ENCODE measurements around the gene XCR1. TPM values are rescaled to one million over a fixed set of nuclear protein-coding genes. Genes with fewer than 3 reads are reported as not detected.

Gene XCR1
- total and polyA plus RNA-seq, 2 of the 8 experiments (the other 6 are each of a cell fraction or from before 2014, with no cell fraction given): 0.53 TPM; not detected in 1

DNA sequence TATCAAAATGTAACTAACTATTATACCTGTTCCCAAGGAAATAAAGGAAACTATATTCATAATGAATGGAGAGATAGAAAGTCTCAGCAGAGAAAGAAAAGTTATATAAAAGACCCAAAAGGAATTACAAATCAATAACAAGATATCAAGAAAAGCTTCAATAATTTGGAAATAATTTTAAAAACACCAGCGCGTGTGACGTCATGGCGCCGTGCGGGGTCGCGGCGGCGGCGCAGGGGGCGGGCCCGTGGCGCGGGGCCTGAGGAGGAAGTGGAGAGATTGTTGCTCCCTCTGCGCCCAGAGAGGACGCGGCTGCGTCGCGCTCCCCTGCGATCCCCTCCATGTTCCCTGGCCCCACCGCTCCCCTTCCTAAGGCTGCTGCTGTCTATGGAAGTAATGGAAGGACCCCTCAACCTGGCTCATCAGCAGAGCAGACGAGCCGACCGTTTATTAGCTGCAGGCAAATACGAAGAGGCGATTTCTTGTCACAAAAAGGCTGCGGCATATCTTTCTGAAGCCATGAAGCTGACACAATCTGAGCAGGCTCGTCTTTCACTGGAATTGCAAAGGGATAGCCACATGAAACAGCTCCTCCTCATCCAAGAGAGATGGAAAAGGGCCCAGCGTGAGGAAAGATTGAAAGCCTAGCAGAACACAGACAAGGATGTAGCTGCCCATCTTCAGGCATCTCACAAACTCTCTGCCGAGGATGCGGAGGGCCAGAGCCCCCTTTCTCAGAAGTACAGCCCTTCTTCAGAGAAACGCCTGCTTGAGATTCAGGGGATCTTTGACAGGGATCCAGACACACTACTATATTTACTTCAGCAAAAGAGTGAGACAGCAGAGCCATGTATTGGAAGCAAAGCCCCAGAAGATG, 4.1 kb downstream of the XCR1 start (continued):
- no peak for TF ChIP-seq SAP30 (IDR thresholded peaks at IDR 0.05; ENCODE audit: insufficient read depth, insufficient replicate concordance, low read length)
- TF ChIP-seq SIRT6 (IDR thresholded peaks at IDR 0.05; ENCODE audit: low read length): no peak
- TF ChIP-seq TAF7 (optimal IDR thresholded peaks at IDR 0.05; ENCODE audit: borderline replicate concordance, low read depth, low read length): no peak
- no peak for TF ChIP-seq SIX5 (IDR thresholded peaks at IDR 0.05; ENCODE audit: low read depth, low read length)
- TF ChIP-seq SRF (IDR thresholded peaks at IDR 0.05; ENCODE audit: low read depth, low read length): no peak
- no peak for TF ChIP-seq POLR2AphosphoS5 (IDR thresholded peaks at IDR 0.05; ENCODE audit: low read depth, low read length)
- TF ChIP-seq RNF2 (IDR thresholded peaks at IDR 0.05; ENCODE audit: borderline replicate concordance, low read depth, low read length, missing control alignments, poor library complexity, severe bottlenecking): no peak
- no peak for TF ChIP-seq CEBPB (IDR thresholded peaks at IDR 0.05; ENCODE audit: low read depth, low read length)
- no peak for TF ChIP-seq CREB1 (IDR thresholded peaks at IDR 0.05)
- TF ChIP-seq EP300 (IDR thresholded peaks at IDR 0.05; ENCODE audit: borderline replicate concordance in 1 of 2, low read depth in 2 of 2, low read length in 2 of 2): no peak
- no peak for TF ChIP-seq SIN3A (conservative IDR thresholded peaks at IDR 0.05 in 1 of 2, IDR thresholded peaks at IDR 0.05 in 1 of 2; ENCODE audit: low read depth in 1 of 2, low read length in 2 of 2)

All from H1 (cell line).